ENCODE results near the gene DNAL4. TPM values are rescaled to one million over a fixed set of nuclear protein-coding genes. Genes with fewer than 3 reads are reported as not detected.

Gene DNAL4
- total and polyA plus RNA-seq, 2 of the 4 experiments (the other 2 are of a cell fraction), result 6.1 to 12.1 TPM

GRCh38 chr22:38735126-38735464 is 58.8 kb downstream of the DNAL4 start:
- ChIA-PET POLR2A (ENCODE audit: unreplicated experiment) (no interaction called here), CTCF (interaction anchor here (2.4 kb wide), 1 partner anchor 10 kb away, joined by 11 read pairs; no protein-coding TSS in a partner anchor)
- ATAC-seq (ENCODE audit: low read depth) (no peak), DNase-seq (no peak)
- Histone ChIP-seq H3K9ac (ENCODE audit: low read depth, low read length) (no peak overlapping the region), H3K4me2 (ENCODE audit: low read depth, low read length) (no peak overlapping the region), H3K18ac (ENCODE audit: low read depth, low read length) (no peak overlapping the region), H4K8ac (ENCODE audit: low read depth in 2 of 2, low read length in 2 of 2) (no peak overlapping the region), H2AK9ac (replicated peaks; ENCODE audit: low read depth, low read length, poor library complexity) (no peak overlapping the region), H3K23ac (ENCODE audit: low read depth, low read length) (no peak overlapping the region), H2BK5ac (ENCODE audit: low read depth, low read length, poor library complexity, severe bottlenecking) (no peak overlapping the region), H4K5ac (ENCODE audit: low read depth, low read length) (no peak overlapping the region), H4K20me1 (ENCODE audit: insufficient read depth, low read length) (peaks cover 18% of the 10 kb centered on the region), H2BK15ac (ENCODE audit: low read depth, low read length) (no peak overlapping the region), H3K27me3 (ENCODE audit: control insufficient read depth, insufficient read depth, low read length) (no peaks in the 10 kb centered on the region), H3K56ac (ENCODE audit: extremely low read depth, insufficient read depth, low read length) (no peak overlapping the region), H3K14ac (replicated peaks; ENCODE audit: low read depth, low read length) (no peak overlapping the region), H3K36me3 (ENCODE audit: control insufficient read depth, insufficient read depth, low read length) (peaks cover 78% of the 10 kb centered on the region), H3K9me1 (ENCODE audit: insufficient read depth, low read length) (no peaks in the 10 kb centered on the region), H4K91ac (ENCODE audit: insufficient read depth, low read depth, low read length) (no peak overlapping the region), H3K4ac (ENCODE audit: low read depth, low read length) (no peak overlapping the region), H2BK120ac (ENCODE audit: low read depth, low read length) (no peak overlapping the region), H3K27ac (ENCODE audit: insufficient read depth, low read length) (no peak overlapping the region), H3K4me1 (ENCODE audit: control insufficient read depth, insufficient read depth, low read length) (peaks cover 5% of the 10 kb centered on the region), H3K9me3 (ENCODE audit: control insufficient read depth, insufficient read depth, low read length) (no peaks in the 10 kb centered on the region), H2AFZ (replicated peaks; ENCODE audit: low read length, poor library complexity) (no peak overlapping the region), H2BK20ac (ENCODE audit: low read depth, low read length) (no peak overlapping the region), H2AK5ac (ENCODE audit: low read depth, low read length) (no peak overlapping the region), H3K79me1 (ENCODE audit: low read depth in 1 of 2, low read length in 2 of 2) (peaks cover 0 to 24% of the 10 kb centered on the region in 2 experiments; a peak in 2 of 4 replicates), H3K4me3 (ENCODE audit: insufficient read depth, low read depth, low read length) (no peak overlapping the region)
- no peak for TF ChIP-seq MAFK (IDR thresholded peaks at IDR 0.05; ENCODE audit: low read depth, low read length)
- TF ChIP-seq CTCF (conservative IDR thresholded peaks at IDR 0.05; ENCODE audit: low read depth, low read length), result no peak
- TF ChIP-seq SMC3 (IDR thresholded peaks at IDR 0.05; ENCODE audit: low read depth, low read length), result no peak
- no peak for TF ChIP-seq FOS (IDR thresholded peaks at IDR 0.05; ENCODE audit: low read depth, low read length)
- no peak for TF ChIP-seq NFE2L2 (IDR thresholded peaks at IDR 0.05; ENCODE audit: low read depth, low read length)
- no peak for TF ChIP-seq USF2 (IDR thresholded peaks at IDR 0.05; ENCODE audit: low read depth, low read length)
- TF ChIP-seq RFX5 (IDR thresholded peaks at IDR 0.05; ENCODE audit: low read depth, low read length), result no peak
- no peak for TF ChIP-seq RAD21 (IDR thresholded peaks at IDR 0.05; ENCODE audit: low read length)
- TF ChIP-seq MXI1 (IDR thresholded peaks at IDR 0.05; ENCODE audit: borderline replicate concordance, low read depth, low read length), result no peak
- no peak for TF ChIP-seq ELK1 (IDR thresholded peaks at IDR 0.05; ENCODE audit: borderline replicate concordance, low read depth, low read length)
- no peak for TF ChIP-seq CHD1 (IDR thresholded peaks at IDR 0.05; ENCODE audit: low read depth, low read length)
- TF ChIP-seq CEBPB (IDR thresholded peaks at IDR 0.05; ENCODE audit: low read depth, low read length), result no peak
- no peak for TF ChIP-seq MAZ (IDR thresholded peaks at IDR 0.05; ENCODE audit: borderline replicate concordance, low read depth, low read length)
- TF ChIP-seq RCOR1 (IDR thresholded peaks at IDR 0.05; ENCODE audit: insufficient replicate concordance, low read length), result no peak
- intact Hi-C loops (cut with micrococcal nuclease), result no loop called here
- no TSS peak for BruUV-seq (replicated peaks)
- no CpG with 5 or more reads among the region's 7 CpGs for WGBS, 2 experiments (ENCODE audit: extremely low coverage in 2 of 2, insufficient read length in 1 of 2)
- in situ Hi-C loops (cut with MboI; ENCODE audit: low sequenced_read_pairs), result no loop called here
- dilution Hi-C loops (cut with HindIII; ENCODE audit: low sequenced_read_pairs, unreplicated experiment), result no loop called here
